Measurements from ENCODE around the gene SLC7A4. TPM values are rescaled to one million over a fixed set of nuclear protein-coding genes. Genes with fewer than 3 reads are reported as not detected.

Gene SLC7A4
- total and polyA plus RNA-seq, 7 donors: 0.16 to 2.6 (median 0.59) TPM; not detected in 1

GRCh38 chr22:21047730-21048129 lies 15.4 kb upstream of the SLC7A4 start:
- no peak overlapping the region for H3K27ac ChIP-seq
- intact Hi-C loops (cut with DNase I): loop anchor here (5.0 kb wide), 1 partner anchor 45 kb away; the partner anchor contains the start of gene THAP7
- 54 to 77% methylated on average over 7 of the region's 7 CpGs for WGBS, 2 donors
- no peak for TF ChIP-seq EP300 (IDR thresholded peaks at IDR 0.05)
- TF ChIP-seq POLR2A (IDR thresholded peaks at IDR 0.05): no peak
- TF ChIP-seq POLR2AphosphoS5 (IDR thresholded peaks at IDR 0.05): no peak
- TF ChIP-seq CTCF (IDR thresholded peaks at IDR 0.05): no peak
- H3K4me3 ChIP-seq: no peak overlapping the region
- no peaks in the 10 kb centered on the region for H3K9me3 ChIP-seq
- H3K27me3 ChIP-seq: no peaks in the 10 kb centered on the region
- no peak for DNase-seq
- H3K36me3 ChIP-seq: no peaks in the 10 kb centered on the region
- peaks cover 0 to 24% (median 18%) of the 10 kb centered on the region in 4 donors for H3K4me1 ChIP-seq

GRCh38 chr22:21047035-21047661 lies 14.8 kb upstream of the SLC7A4 start:
- Histone ChIP-seq H3K4me1 (peaks cover 0 to 24% (median 18%) of the 10 kb centered on the region in 4 donors), H3K9me3 (no peaks in the 10 kb centered on the region), H3K27me3 (no peaks in the 10 kb centered on the region), H3K36me3 (no peaks in the 10 kb centered on the region), H3K4me3 (no peak overlapping the region), H3K27ac (no peak overlapping the region)
- WGBS, 2 donors: 86 to 93% methylated on average over 14 of the region's 14 CpGs
- no peak for DNase-seq
- intact Hi-C loops (cut with DNase I): loop anchor here (5.0 kb wide), 1 partner anchor 45 kb away; the partner anchor contains the start of gene THAP7
- TF ChIP-seq POLR2AphosphoS5 (IDR thresholded peaks at IDR 0.05) (no peak), EP300 (IDR thresholded peaks at IDR 0.05) (no peak), CTCF (IDR thresholded peaks at IDR 0.05) (no peak), POLR2A (IDR thresholded peaks at IDR 0.05) (no peak)

GRCh38 chr22:21045585-21046294 lies 13.4 kb upstream of the SLC7A4 start, which contains the start of gene LRRC74B:
Gene LRRC74B (plus strand): TSS chr22:21045946. CDS start chr22:21045987, 41 bp downstream.
- Histone ChIP-seq H3K4me1 (peaks cover 0 to 24% (median 18%) of the 10 kb centered on the region in 4 donors), H3K36me3 (no peaks in the 10 kb centered on the region), H3K4me3 (peak within 1 kb of the TSS; percentile 16 to 54 (median 48)), H3K27ac (peak within 1 kb of the TSS in 3 of 4 donors; percentile 12 to 48 (median 45)), H3K9me3 (no peaks in the 10 kb centered on the region), H3K27me3 (no peaks in the 10 kb centered on the region)
- WGBS, 2 donors: 6 to 8% methylated on average over 47 of the region's 47 CpGs
- intact Hi-C loops (cut with DNase I): loop anchor here (5.0 kb wide), 1 partner anchor 43 kb away; the partner anchor contains the start of gene THAP7
- peak; percentile 94 for DNase-seq
- no peak for TF ChIP-seq POLR2A (IDR thresholded peaks at IDR 0.05)
- no peak for TF ChIP-seq CTCF (IDR thresholded peaks at IDR 0.05)
- no peak for TF ChIP-seq EP300 (IDR thresholded peaks at IDR 0.05)
- TF ChIP-seq POLR2AphosphoS5 (IDR thresholded peaks at IDR 0.05): no peak

GRCh38 chr22:21044931-21045584 lies 12.7 kb upstream of the SLC7A4 start:
- no peaks in the 10 kb centered on the region for H3K36me3 ChIP-seq
- TF ChIP-seq POLR2A (IDR thresholded peaks at IDR 0.05) (no peak), POLR2AphosphoS5 (IDR thresholded peaks at IDR 0.05) (no peak), CTCF (IDR thresholded peaks at IDR 0.05) (no peak), EP300 (IDR thresholded peaks at IDR 0.05) (no peak)
- H3K27ac ChIP-seq: peak overlapping the region in 2 of 4 donors; percentile 45 to 48
- peak overlapping the region; percentile 16 to 54 (median 48) for H3K4me3 ChIP-seq
- 18 to 20% methylated on average over 15 of the region's 15 CpGs for WGBS, 2 donors
- peaks cover 0 to 24% (median 18%) of the 10 kb centered on the region in 4 donors for H3K4me1 ChIP-seq
- no peaks in the 10 kb centered on the region for H3K9me3 ChIP-seq
- H3K27me3 ChIP-seq: no peaks in the 10 kb centered on the region
- intact Hi-C loops (cut with DNase I): loop anchor here (5.0 kb wide), 1 partner anchor 43 kb away; the partner anchor contains the start of gene THAP7
- no peak for DNase-seq
